ENCODE measurements around the gene AP5M1.
"Not testable (repeated sequence)": the region's sequence is repeated elsewhere in the genome, so short reads cannot be mapped to it uniquely, and the experiment has no call there.

Gene AP5M1

GRCh38 chr14:57291692-57292647 is 23.2 kb downstream of the AP5M1 start:
- no peak for DNase-seq

- peak in 1 of 2 donors; percentile 5 for DNase-seq
Measured at GRCh38 chr14:57293866-57294837, 25.4 kb downstream of the AP5M1 start.

GRCh38 chr14:57295239-57295638 is 26.5 kb downstream of the AP5M1 start:
- no peak for DNase-seq

DNA sequence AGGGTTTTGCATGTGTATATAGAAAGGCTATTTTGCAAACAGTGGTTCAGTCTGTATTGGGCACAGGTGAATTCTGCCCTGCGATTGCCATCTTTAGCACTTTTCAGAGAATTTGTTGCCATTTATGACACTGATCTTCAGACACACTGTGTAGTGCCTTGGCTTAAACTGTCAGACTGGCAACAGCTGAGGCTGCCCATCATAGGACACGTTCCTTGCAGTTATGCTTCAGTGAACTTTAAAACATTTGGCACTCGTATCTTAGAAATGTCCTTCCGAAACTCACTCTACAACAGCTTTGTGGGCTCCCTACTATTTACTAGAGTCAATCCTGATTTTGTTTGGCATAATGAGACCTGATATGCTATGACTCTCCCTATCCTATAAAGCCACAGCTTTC is 29.1 kb downstream of the AP5M1 start:
- no peak for DNase-seq

DNA sequence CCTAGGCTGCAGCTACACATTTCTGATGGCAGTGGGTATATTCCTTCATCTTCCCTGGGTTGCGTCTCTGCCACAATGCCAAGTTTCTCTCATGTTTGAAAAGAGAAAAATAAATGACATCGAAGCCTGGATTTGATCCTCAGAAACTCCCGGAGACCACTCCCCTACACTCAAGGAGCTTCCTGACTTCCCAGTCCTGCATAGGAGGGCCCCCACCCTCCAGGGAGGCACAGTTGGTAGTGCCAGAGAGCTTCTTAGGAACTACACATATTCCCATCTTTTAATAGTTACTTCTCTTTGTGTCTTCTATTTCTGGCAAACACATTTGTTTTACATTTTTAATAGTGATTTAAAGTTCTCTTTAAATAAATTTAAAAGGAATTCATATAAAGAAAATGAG is 30.7 kb downstream of the AP5M1 start:
- DNase-seq, result no peak

- DNase-seq, result no peak
Measured at GRCh38 chr14:57302883-57303282, 34.1 kb downstream of the AP5M1 start.

DNA sequence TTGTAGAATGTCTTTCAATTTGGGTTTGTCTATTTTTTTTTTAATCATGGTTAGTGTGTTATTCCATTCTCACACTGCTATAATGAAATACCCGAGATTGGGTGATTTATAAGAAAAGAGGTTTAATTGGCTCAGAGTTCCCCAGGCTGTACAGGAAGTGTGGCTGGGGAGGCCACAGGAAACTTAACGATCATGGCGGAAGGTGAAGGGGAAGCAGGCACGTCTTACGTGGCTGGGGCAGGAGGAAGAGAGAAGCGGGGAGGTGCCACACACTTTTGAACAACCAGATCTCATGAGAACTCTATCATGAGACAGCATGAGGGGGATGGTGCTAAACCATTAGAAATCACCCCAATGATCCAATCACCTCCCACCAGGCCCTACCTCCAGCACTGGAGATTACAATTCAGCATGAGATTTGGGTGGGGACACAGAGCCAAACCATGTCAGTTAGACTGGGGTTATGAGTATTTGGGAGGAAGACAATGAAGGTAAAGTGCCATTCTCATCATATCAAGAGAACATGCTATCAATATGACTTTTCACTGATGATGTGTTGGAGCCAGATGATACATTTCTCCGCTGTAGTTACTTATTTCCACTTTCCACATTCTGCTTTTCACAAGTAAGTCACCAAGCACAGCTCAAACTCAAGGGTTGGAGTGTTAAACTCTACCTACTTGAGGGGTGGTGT is 45.8 kb downstream of the AP5M1 start:
- no peak for DNase-seq

DNA sequence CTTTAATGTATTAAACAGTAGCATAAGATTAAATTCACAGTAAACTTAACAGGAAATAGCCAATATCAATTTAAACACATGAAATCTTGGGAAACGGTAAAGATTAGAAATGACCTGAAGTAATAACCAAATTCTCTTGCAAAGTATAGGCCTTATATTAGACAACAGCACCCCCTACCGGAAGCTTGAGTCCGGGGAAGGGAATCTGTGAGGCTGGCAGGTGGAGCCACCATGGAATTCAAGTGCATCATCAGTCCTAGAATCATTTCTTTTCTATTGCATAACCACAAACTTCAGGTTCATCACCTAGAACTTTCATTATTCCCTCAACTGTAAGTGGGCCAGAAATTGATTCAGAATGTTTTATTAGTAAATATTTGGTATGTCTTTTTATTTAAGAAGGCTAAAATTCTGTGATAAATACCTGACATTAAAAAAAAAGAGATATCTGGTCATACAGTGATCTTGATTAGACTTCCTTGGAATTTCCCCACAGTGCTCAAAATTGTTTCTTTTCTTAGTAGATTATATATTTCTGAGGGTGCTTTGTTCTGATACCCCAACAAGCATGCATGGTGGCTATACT is 48.6 kb downstream of the AP5M1 start:
- DNase-seq, result peak; percentile 44 to 62

- DNase-seq, result no peak
Measured at GRCh38 chr14:57319636-57320192, 50.9 kb downstream of the AP5M1 start.

- DNase-seq, result no peak
Measured at GRCh38 chr14:57323721-57324120, 55.0 kb downstream of the AP5M1 start.

- DNase-seq, result no peak
Measured at GRCh38 chr14:57326253-57326652, 57.5 kb downstream of the AP5M1 start.

DNA sequence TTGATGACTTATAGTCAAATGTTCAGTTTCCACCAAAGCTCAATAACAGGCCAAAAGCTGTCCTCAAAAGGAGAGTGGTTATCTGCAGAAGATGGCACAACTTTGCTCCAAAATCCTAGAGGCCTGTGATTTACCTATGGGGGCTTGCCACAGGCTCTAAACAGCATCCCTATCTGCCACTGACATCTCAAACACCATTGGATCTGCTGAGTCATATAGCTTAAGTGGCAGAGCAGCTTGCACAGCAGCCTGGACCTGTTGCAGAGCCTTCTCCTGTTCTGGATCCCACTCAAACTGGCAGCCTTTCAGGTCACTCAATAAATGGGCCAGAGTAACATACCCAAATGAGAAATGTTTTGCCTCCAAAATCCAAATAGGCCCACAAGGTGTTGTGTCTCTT is 61.1 kb downstream of the AP5M1 start:
- no peak for DNase-seq

- DNase-seq, result not testable (repeated sequence)
Measured at GRCh38 chr14:57332475-57332874, 63.7 kb downstream of the AP5M1 start.

DNA sequence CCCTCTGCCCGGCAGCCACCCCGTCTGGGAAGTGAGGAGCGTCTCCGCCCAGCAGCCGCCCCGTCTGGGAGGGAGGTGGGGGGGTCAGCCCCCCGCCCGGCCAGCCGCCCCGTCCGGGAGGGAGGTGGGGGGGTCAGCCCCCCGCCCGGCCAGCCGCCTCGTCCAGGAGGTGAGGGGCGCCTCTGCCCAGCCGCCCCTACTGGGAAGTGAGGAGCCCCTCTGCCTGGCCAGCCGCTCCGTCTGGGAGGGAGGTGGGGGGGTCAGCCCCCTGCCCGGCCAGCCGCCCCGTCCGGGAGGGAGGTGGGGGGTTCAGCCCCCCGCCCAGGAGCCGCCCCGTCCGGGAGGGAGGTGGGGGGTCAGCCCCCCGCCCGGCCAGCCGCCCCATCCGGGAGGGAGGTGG is 65.0 kb downstream of the AP5M1 start:
- not testable (repeated sequence) for DNase-seq

- not testable (repeated sequence) for DNase-seq
Measured at GRCh38 chr14:57343545-57344297, 75.0 kb downstream of the AP5M1 start.

- no peak for DNase-seq
Measured at GRCh38 chr14:57345106-57345505, 76.3 kb downstream of the AP5M1 start.

DNA sequence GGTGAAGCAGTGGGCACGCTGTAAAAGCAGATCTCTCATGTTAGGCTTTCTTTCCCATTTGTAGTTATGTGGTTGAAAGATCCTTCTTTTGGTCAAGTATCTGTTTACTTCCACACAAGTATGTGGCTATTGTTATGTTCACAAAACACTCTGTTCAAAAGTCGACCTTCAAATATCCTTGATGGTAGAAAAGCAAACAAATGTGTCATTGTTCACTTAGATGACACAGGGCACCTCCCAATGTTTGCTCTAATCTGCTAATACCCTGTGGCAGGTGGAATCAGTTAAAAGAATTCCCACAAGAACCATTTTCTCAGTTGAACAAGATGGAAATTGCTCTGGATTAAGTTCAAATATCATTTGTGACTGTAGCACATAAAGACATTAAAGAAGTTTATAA is 78.0 kb downstream of the AP5M1 start:
- no peak for DNase-seq
